Stimulated activated CD4-positive, alpha-beta T cell treated with anti-CD3 and anti-CD28 coated beads, Interleukin-4, amount 100 ng/mL, for 1 hour (primary cell): ENCODE results near the gene RGS17.
"Not testable (repeated sequence)": the region's sequence is repeated elsewhere in the genome, so short reads cannot be mapped to it uniquely, and the experiment has no call there.

Source experiments
- DNase-seq: peaks from one replicate; pipeline ENCODE4 v3.0.0-alpha.2; 2020

The RGS17 gene

DNA sequence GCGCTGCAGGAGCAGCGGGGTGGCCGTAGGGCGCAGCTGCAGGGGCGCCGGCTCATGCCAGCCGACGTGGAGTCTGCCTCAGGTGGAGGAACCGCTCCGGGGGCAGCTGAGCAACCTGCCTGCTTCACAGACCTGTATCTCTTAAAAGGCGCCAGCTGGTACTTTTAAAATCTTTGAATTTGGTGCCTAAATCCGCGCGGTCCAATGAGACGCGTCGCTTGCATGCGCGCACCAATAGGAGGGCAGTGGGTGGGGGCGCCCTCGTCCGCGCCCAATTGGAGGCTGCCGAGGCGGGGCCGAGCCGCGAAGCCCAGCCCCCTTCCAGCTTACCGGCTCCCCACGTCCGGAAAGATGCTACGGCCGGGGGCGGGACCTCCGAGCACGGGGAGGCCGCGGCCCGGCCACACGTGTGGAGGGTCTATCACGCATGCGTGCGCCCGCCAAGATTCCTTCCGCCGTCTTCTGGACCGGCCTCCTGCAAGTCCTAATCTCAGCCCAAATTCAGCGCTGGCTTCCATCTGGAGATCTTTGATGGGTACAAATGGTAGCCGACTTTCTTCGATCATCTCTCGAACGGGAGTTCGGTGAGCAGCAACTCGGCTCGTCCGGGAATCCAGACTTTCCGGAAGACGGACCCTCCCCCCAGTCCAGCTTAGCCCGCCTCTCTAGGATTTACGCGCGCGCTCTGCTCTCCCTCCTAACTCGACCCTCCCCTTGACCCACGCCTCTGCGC, 148.0 kb downstream of the RGS17 start, which contains the start of gene FBXO5:
FBXO5 (minus strand) TSS at position 138 of the 733 bp plus-strand sequence; CDS start at position 56, 82 bp downstream.
- DNase-seq = peak; percentile 98

DNA sequence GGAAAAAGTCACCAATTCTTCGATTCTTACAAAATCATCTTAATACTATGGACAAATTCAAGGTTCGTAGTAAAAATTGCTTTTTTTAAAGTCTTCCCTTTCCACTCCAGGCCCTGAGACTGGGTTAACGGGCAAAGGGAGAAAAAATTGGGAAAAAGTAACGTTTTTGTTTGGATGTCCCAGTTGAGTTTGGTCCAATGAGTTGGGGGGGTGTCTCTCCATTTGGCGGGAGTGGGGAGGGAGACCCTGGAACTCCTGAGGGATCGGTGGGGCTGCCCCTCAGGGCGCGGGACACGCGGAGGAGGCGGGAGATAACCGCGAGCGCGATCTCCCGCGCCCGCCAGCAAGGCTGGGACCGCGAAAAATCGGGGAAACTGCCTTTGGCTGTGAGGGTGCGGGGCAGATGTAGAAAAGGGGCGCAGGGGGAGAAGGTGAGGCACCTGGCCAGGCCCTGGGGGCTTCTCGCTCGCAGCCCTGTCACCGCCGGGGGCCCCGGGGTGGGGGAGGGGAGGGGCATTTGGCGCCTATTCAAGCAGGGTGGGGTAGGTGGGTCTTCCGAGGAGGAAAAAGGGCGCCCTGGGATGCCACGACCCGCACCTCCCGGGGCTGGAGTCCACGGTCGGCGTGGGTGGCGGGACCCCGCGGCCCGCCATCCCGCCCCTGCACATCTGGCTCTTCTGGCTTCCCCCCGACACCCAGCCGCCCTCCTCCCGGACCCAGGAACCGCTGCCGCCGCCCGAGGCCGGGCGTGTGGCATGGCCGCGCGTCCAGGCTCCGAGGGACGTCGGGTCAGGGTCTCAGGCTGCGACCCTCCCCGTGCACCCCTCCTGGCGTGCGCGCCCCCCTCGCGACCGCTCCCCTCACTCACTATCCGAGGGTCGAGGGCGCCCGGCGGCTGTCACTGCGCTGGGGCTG, 148.8 kb downstream of the RGS17 start:
- DNase-seq = no peak

DNA sequence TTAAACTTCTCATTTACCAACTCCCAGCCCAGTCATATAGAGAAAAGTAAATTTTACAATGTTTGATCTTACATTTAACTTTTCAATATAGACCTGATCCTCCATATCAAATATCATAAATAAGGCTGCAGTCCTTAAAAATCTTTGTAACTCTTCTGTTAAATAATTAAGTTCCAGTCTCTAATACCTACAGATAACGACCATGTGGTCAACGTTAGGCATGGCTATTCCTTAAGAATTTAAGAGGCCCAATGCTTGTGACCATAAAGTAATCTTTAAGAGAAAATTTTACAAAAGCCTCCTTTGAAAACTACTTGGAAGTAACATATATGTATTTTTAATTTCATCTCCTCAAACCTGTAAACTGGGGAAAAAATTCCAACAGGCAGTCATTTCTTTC, 149.9 kb downstream of the RGS17 start:
- DNase-seq = no peak

DNA sequence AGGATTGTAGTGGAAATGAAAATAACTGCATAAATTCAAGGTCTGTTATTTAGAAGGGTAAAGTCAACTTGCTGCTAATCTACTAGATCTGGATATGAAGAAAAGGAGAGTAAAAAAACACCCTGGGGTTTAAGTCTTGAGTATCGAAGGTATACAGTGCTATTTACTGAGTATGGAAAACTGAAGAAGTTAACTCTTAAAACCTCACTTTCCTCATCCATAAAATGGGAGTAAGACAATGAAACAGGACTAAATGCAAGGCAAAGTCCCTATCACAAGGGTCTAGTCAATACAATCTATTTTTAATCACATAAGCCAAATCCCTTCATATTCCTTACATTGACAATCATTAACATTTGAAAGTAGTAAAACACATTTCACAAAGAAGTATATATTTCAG, 150.4 kb downstream of the RGS17 start:
- DNase-seq = no peak

DNA sequence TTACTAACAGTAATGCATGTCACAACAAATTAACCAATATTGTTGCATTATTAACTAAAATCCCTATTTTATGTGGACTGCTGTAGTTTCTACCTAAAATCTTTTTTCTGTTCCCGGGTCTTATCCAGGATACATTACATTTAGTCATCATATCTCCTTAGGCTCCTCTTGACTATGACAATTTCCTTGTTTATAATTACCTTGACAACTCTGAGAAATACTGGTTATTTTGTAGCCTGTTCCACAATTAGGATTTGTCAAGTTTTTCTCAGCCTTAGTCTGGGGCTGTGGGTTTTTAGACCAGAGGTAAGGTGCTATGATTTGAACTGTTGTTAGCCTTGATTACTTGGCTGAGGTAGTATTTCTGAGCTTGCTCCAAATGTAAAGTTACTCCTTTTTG, 152.0 kb downstream of the RGS17 start:
- no peak for DNase-seq

DNA sequence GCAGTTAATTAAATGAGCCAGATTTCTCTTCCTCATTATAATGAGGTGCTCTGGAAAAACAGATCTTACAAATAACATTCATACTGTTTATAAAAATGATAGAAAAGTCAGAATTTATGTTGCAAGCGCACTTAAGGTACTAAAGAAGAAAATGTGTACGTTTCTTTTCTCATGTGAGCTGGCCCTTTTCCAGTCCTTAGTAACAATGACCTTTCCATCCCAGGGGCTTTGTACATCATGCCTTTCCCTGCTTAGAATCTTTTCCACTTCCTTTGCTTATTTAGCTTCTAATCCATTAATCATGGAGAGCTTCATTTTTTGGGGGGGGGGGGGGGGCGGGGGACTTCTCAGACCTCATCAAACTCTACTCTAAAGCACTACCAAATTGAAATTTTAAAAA, 153.0 kb downstream of the RGS17 start:
- no peak for DNase-seq

DNA sequence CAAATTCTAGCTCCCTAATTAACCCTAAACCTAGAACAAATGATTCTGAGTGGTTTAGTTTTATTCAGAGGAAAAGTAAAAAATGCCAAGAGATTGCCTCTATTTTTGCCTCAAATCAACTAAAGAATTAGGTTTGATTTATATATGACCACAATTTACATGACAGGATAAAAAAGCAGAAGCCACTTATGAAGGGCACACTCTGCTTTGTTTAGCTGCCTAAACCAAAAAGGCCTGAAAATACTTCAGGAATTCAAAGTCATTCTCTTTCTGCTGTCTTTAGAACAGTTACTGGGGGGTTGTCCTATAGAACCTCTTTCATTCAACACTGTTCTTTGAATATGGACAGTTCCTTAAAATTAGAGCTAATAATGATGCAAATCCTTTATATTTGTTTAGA, 153.5 kb downstream of the RGS17 start:
- no peak for DNase-seq

DNA sequence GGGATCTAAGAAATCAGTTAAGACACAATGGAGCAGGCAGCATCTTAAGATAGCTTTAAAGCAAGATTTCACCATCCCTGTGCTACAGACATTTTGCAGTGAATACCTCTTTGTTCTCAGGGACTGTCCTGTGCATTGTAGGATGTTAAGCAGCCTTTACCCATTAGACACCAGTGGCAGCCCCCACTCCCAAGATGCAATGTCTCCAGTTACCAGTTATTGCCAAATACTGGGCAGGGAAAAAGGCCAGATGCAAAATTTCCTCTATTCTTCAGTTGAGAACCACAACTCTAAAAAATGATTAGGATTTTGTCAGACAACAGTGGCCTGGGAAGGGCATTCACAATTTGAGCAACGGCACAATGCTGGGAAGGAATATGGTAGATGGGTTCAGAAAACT, 154.3 kb downstream of the RGS17 start:
- no peak for DNase-seq

DNA sequence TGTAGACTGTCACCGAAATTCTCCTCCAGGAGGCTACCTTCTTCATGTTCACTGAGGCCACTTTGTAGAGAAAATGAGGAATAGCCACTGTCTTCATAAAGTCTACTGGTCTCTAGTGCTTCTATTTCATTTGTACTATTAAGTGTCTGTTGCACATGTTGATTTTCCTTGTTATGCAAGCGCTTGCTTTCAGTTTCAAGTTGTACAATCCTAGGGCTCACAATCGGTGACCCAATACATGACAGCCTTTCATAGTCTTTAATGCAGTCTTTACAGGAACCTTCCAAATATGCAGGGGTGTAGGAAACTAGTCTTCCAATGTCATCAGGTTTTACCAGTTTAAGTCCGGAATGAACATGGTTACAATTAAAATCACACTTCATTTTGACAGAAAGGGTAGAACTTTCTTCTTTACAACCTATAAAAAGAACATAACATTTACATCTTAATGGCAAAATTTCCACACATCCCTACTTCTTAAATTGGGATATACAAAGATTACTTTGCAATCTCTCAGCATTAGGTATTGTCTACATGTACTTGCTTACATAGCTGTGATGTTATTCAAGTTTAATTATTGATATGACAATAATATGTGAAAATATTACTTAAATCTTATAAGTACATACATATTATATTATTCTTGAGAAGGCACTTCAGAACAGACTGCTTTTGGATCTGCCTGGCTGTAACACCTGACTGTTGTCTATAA, 155.7 kb downstream of the RGS17 start:
- no peak for DNase-seq

DNA sequence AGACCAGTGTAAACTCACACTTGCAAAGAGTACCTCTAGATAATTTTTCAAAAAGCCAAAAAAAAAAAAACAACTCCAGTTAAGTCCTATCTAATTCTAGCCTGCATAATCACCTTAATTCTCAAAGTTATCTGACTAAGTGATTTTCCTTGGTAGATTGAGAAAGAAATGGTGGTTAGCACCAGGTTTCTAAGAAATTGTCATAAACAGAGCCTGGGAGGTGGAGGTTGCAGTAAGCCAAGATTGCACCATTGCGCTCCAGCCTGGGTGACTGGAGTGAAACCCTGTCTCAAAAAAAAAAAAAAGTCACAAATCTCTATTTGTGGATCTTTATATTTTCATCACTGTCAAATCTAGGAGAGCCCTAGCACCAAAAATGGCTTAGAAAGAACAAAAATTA, 157.2 kb downstream of the RGS17 start:
- no peak for DNase-seq

DNA sequence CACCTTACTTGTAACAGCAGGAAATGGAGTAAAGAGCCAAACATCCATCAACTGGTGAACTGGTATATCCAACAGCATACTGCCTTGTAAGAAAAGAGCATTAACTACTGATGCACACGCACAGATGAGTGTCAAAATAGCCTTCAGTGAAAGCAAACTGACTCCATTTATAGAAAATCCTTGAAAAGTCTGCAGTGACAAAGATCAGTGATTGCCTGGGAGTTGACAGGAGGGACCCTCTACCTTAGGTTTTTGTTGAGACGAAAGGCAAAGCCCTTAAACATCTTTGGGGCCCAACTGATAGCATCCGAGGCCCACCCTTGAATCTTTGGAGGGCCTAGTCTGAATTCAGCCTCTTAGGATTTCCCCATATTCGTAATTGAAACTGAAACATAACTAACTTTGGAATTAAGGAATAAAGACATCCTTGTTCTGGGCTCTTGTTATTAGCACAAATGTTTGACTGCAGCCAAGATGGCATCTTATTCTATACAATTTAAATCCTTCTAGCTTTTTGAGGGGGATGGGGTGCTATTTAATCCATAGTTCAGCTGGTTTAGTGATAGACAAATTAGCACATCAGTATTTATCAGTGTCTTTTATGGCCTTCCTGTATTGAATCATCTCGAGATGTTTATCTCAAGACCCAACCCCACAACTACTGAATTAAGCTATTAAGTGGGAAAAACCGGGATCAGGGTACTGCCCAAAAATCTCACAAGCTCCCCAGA, 161.2 kb downstream of the RGS17 start:
- no peak for DNase-seq

DNA sequence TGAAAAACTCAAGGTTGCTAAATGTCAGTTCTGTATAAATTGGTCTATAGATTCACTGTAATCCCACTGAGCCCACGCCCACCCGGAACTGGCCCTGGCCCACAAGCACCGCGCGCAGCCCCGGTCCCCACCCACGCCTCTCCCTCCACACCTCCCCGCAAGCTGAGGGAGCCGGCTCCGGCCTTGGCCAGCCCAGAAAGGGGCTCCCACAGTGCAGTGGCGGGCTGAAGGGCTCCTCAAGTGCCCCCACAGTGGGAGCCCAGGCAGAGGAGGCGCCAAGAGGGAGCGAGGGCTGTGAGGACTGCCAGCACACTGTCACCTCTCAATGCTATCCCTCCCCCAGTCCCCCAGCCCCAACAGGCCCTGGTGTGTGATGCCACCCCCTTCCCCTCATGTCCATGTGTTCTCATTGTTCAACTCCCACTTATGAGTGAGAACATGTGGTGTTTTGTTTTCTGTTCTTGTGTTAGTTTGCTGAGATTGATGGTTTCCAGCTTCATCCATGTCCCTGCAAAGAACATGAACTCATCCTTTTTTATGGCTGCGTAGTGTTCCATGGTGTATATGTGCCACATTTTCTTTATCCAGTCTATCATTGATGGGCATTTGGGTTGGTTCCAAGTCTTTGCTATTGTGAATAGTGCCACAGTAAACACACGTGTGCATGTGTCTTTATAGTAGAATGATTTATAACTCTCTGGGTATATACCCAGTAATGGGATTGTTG, 164.8 kb downstream of the RGS17 start:
- not testable (repeated sequence) for DNase-seq

DNA sequence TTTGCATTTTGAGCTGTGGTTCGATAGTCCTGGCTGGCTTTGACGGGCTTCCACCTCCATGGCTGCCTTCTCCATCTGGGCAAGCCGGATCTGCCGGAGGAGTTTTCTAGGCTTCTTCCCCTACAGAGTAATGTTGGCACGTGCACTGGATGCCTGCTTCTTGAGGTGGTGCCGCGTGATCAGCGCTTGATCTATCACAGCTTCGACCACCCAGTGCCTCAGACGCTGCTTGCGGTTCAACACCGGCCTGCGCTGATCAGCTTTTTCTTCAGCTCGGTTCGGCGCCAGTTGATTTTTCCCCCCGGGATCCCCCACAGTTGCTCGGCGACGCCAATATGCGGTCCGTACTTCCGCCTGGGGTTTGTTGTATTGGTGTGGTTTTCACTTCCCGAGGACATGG, 171.7 kb downstream of the RGS17 start:
- no peak for DNase-seq

DNA sequence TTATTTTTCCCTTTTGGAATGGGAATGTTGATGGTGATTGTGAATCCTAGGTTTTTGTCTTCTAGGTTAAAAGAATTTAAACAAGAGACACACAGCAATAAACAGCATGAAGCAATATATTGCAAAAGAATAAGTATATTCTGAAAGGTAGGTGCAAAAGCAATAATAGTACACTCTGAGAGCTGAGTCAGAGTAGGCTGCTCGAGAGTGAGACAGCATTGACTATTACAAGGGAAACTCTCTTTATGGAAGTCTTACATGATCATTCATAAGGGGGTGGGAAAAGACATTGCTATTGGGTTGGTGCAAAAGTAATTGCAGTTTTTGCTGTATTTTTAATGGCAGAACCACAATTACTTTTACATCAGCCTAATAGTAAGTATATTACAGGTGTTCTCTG, 173.3 kb downstream of the RGS17 start:
- no peak for DNase-seq
